GM12872 (cell line): ENCODE data around the gene PSTPIP1.
A peak's percentile ranks its signal among the peaks of the same experiment; 100 is the strongest.

ENCODE experiments used
- CTCF ChIP-seq: IDR thresholded peaks from 3 replicates; pipeline ENCODE4 v1.5.1; 2011; ENCODE audit warnings: low read depth, mild to moderate bottlenecking, low read length, moderate library complexity; ENCODE audit not compliant: insufficient read depth

The PSTPIP1 gene

GRCh38 chr15:77013776-77014131, 18.8 kb downstream of the PSTPIP1 start:
- TF ChIP-seq CTCF = peak; percentile 19; the same call in 1 of the 3 replicates

- no peak for TF ChIP-seq CTCF
These were observed 19.5 kb downstream of the PSTPIP1 start for GRCh38 chr15:77014132-77015081.

- TF ChIP-seq CTCF = no peak
These were observed 20.9 kb downstream of the PSTPIP1 start for GRCh38 chr15:77015646-77016320.

GRCh38 chr15:77016321-77016695, 21.4 kb downstream of the PSTPIP1 start:
- no peak for TF ChIP-seq CTCF

GRCh38 chr15:77017091-77017660, 22.2 kb downstream of the PSTPIP1 start:
- TF ChIP-seq CTCF = no peak

- TF ChIP-seq CTCF = no peak
These were observed 23.1 kb downstream of the PSTPIP1 start for GRCh38 chr15:77017761-77018720.
